ENCODE data around the gene DGKG. TPM values are rescaled to one million over a fixed set of nuclear protein-coding genes. Genes with fewer than 3 reads are reported as not detected.

The DGKG gene
- total and polyA plus RNA-seq, 4 donors, result 0.84 to 7.8 (median 1.7) TPM

GRCh38 chr3:186383026-186383993 is 21.3 kb upstream of the DGKG start:
- peaks cover 0 to 14% (median 8%) of the 10 kb centered on the region in 4 donors for H3K4me1 ChIP-seq (ENCODE audit: control insufficient read depth in 4 of 4, insufficient read depth in 4 of 4, low read length in 3 of 4)
- TF ChIP-seq FOXA2 (IDR thresholded peaks at IDR 0.05) (no peak), NR2F2 (IDR thresholded peaks at IDR 0.05) (no peak), MAX (IDR thresholded peaks at IDR 0.05) (no peak), ZBTB33 (IDR thresholded peaks at IDR 0.05) (no peak), CTCF (IDR thresholded peaks at IDR 0.05; ENCODE audit: low read depth, low read length, missing input control) (no peak), RAD21 (IDR thresholded peaks at IDR 0.05) (no peak), TAF1 (conservative IDR thresholded peaks at IDR 0.05) (no peak), GABPA (IDR thresholded peaks at IDR 0.05 in 1 of 2, conservative IDR thresholded peaks at IDR 0.05 in 1 of 2) (no peak), RXRA (IDR thresholded peaks at IDR 0.05) (no peak), REST (IDR thresholded peaks at IDR 0.05) (no peak), HNF4A (conservative IDR thresholded peaks at IDR 0.05) (no peak), FOXA1 (IDR thresholded peaks at IDR 0.05) (no peak)
- H3K27ac ChIP-seq (ENCODE audit: low read depth in 1 of 2, low read length in 2 of 2), result no peak overlapping the region
- no peak overlapping the region for H3K9ac ChIP-seq (ENCODE audit: low read depth in 1 of 2, low read length in 2 of 2)
- H3K27me3 ChIP-seq (ENCODE audit: control insufficient read depth in 4 of 4, insufficient read depth in 4 of 4, low read length in 3 of 4), result no peaks in the 10 kb centered on the region
- peaks cover 0 to 2% (median 0%) of the 10 kb centered on the region in 4 donors for H3K9me3 ChIP-seq (ENCODE audit: control insufficient read depth in 4 of 4, low read length in 3 of 4)
- no peak overlapping the region for H3K4me3 ChIP-seq (ENCODE audit: low read depth in 1 of 3, low read length in 3 of 3)
- no peak for DNase-seq (ENCODE audit: low spot score)
- 86% methylated on average over 18 of the region's 18 CpGs for WGBS
- H3K36me3 ChIP-seq (ENCODE audit: control insufficient read depth in 4 of 4, insufficient read depth in 3 of 4, low read depth in 1 of 4, low read length in 3 of 4), result no peaks in the 10 kb centered on the region

Data from liver (tissue), 9 donors.